COLO829 (cell line): ENCODE results near the gene F10.
"Not testable (repeated sequence)": the region's sequence is repeated elsewhere in the genome, so short reads cannot be mapped to it uniquely, and the experiment has no call there.

Experiments
- DNase-seq: peaks from one replicate; pipeline ENCODE4 v3.0.0; 2012; ENCODE audit warnings: low spot score

Gene F10

GRCh38 chr13:113122550-113123225, at the start of gene F10:
Gene F10 (plus strand): TSS chr13:113122799. CDS start chr13:113122856, 57 bp downstream.
- no peak for DNase-seq

GRCh38 chr13:113073942-113074341, 48.7 kb upstream of the F10 start:
- DNase-seq = no peak

- no peak for DNase-seq
These were observed 48.2 kb upstream of the F10 start for GRCh38 chr13:113074401-113074800.

GRCh38 chr13:113074876-113075275, 47.7 kb upstream of the F10 start:
- DNase-seq = no peak

- no peak for DNase-seq
These were observed 46.9 kb upstream of the F10 start for GRCh38 chr13:113075711-113076110.

GRCh38 chr13:113076681-113077401, 45.8 kb upstream of the F10 start:
- DNase-seq = no peak

- DNase-seq = no peak
These were observed 45.0 kb upstream of the F10 start for GRCh38 chr13:113077566-113077952.

GRCh38 chr13:113077953-113078901, 44.4 kb upstream of the F10 start:
- DNase-seq = no peak

GRCh38 chr13:113078902-113079780, 43.5 kb upstream of the F10 start:
- DNase-seq = no peak

GRCh38 chr13:113079781-113080080, 42.9 kb upstream of the F10 start:
- DNase-seq = not testable (repeated sequence)

GRCh38 chr13:113080361-113080831, 42.2 kb upstream of the F10 start:
- DNase-seq = no peak

GRCh38 chr13:113080901-113081521, 41.6 kb upstream of the F10 start:
- no peak for DNase-seq

GRCh38 chr13:113082198-113083021, 40.2 kb upstream of the F10 start:
- DNase-seq = no peak

- no peak for DNase-seq
These were observed 39.6 kb upstream of the F10 start for GRCh38 chr13:113083022-113083373.

- peak; percentile 97 for DNase-seq
These were observed 39.1 kb upstream of the F10 start for GRCh38 chr13:113083402-113084061.

- no peak for DNase-seq
These were observed 38.3 kb upstream of the F10 start for GRCh38 chr13:113084094-113084942.

- no peak for DNase-seq
These were observed 37.6 kb upstream of the F10 start for GRCh38 chr13:113084943-113085540.

GRCh38 chr13:113086031-113086750, 36.4 kb upstream of the F10 start:
- no peak for DNase-seq
